GM19455 (cell line): ENCODE data around the gene RWDD3.

Source experiments
- ATAC-seq: cut with Tn5 transposase; IDR thresholded peaks from one replicate; pipeline ENCODE4 v1.9.1; 2021; ENCODE audit not compliant: unreplicated experiment

RWDD3 gene

GRCh38 chr1:95229706-95230105 lies 4.3 kb upstream of the RWDD3 start:
- ATAC-seq = no peak

GRCh38 chr1:95230256-95230655 lies 3.8 kb upstream of the RWDD3 start:
- ATAC-seq = no peak

GRCh38 chr1:95230768-95231191 lies 3.2 kb upstream of the RWDD3 start:
- no peak for ATAC-seq

GRCh38 chr1:95232646-95233318 lies 1.2 kb upstream of the RWDD3 start:
- ATAC-seq = no peak

- ATAC-seq = no peak
Measured at GRCh38 chr1:95233319-95233736, 682 bp upstream of the RWDD3 start.

- no peak for ATAC-seq
Measured at GRCh38 chr1:95236784-95237575, 3.0 kb downstream of the RWDD3 start.

- no peak for ATAC-seq
Measured at GRCh38 chr1:95237981-95238703, 4.1 kb downstream of the RWDD3 start.

- ATAC-seq = no peak
Measured at GRCh38 chr1:95245029-95245428, 11.0 kb downstream of the RWDD3 start.

- no peak for ATAC-seq
Measured at GRCh38 chr1:95246511-95246910, 12.5 kb downstream of the RWDD3 start.

GRCh38 chr1:95247607-95248006 lies 13.6 kb downstream of the RWDD3 start:
- no peak for ATAC-seq

GRCh38 chr1:95249916-95250315 lies 15.9 kb downstream of the RWDD3 start:
- ATAC-seq = no peak

GRCh38 chr1:95252422-95252821 lies 18.4 kb downstream of the RWDD3 start:
- no peak for ATAC-seq

GRCh38 chr1:95254959-95255358 lies 20.9 kb downstream of the RWDD3 start:
- no peak for ATAC-seq

GRCh38 chr1:95255826-95256225 lies 21.8 kb downstream of the RWDD3 start:
- no peak for ATAC-seq

- no peak for ATAC-seq
Measured at GRCh38 chr1:95257758-95258157, 23.7 kb downstream of the RWDD3 start.

- ATAC-seq = no peak
Measured at GRCh38 chr1:95259245-95259644, 25.2 kb downstream of the RWDD3 start.

GRCh38 chr1:95262913-95263312 lies 28.9 kb downstream of the RWDD3 start:
- no peak for ATAC-seq

GRCh38 chr1:95263450-95263849 lies 29.4 kb downstream of the RWDD3 start:
- no peak for ATAC-seq

- ATAC-seq = no peak
Measured at GRCh38 chr1:95265106-95265505, 31.1 kb downstream of the RWDD3 start.

- no peak for ATAC-seq
Measured at GRCh38 chr1:95276429-95276828, 42.4 kb downstream of the RWDD3 start.

- ATAC-seq = no peak
Measured at GRCh38 chr1:95278173-95279006, 44.4 kb downstream of the RWDD3 start.
